HepG2 (cell line): ENCODE results near the gene MTRFR. TPM values are rescaled to one million over a fixed set of nuclear protein-coding genes. Genes with fewer than 3 reads are reported as not detected.
A peak's percentile ranks its signal among the peaks of the same experiment; 100 is the strongest.

Experiments
- ATAC-seq: fragments of 200-7000 bp; cut with Tn5 transposase; 3 replicates; pipeline ENCODE4 v1.9.1; 2020; ENCODE audit warnings: mild to moderate bottlenecking, moderate library complexity
- BruUV-seq: library from RNA; stranded (reverse); fragments of 400-500 nt; replicated peaks from 2 replicates; lab custom pipeline; 2021; lab: Mats Ljungman, UMichigan
- CTCF ChIA-PET: fragments of 300-600 bp; formaldehyde crosslinking; extraction: SDS; loops from one replicate; lab custom pipeline; 2021; ENCODE audit warnings: low total read pairs, inconsistent platforms, low intra/inter-chr PET ratio; lab: Yijun Ruan, JAX
- POLR2A ChIA-PET: fragments of 350-600 bp; sonication (Branson Sonifier 250); formaldehyde crosslinking; loops from one replicate; lab custom pipeline; 2020; ENCODE audit warnings: antibody characterized with exemption, inconsistent platforms; lab: Yijun Ruan, JAX
- DNase-seq: peaks from one replicate; pipeline ENCODE4 v3.0.0-alpha.2; 2015; ENCODE audit warnings: low spot score
- FAIRE-seq: peaks from 3 replicates; lab custom pipeline; 2011; peaks lifted over from hg19 to GRCh38; lab: Jason Lieb, UNC
- H2AFZ ChIP-seq: one replicate; pipeline ENCODE4 v1.6.1; 2011; ENCODE audit warnings: low read length, inconsistent platforms
- H3K27ac ChIP-seq: fragments of 300-600 bp; 3 replicates; pipeline ENCODE4 v1.8.0; 2011; ENCODE audit warnings: mixed run types, mild to moderate bottlenecking, mixed read lengths, low read length, inconsistent platforms; ENCODE audit not compliant: insufficient read depth; ENCODE audit errors: extremely low read length
- H3K27me3 ChIP-seq, 2 experiments: fragments of 200-600 bp in 1 of 2; 2 replicates in 1 of 2; 3 replicates in 1 of 2; pipeline versions ENCODE4 v1.6.0 to v1.8.0; 2011; ENCODE audit warnings: low read length in 2 of 2, mild to moderate bottlenecking in 2 of 2, moderate library complexity in 2 of 2, inconsistent platforms in 1 of 2; ENCODE audit not compliant: insufficient read depth in 2 of 2, control insufficient read depth in 1 of 2
- H3K36me3 ChIP-seq, 2 experiments: fragments of 200-600 bp in 1 of 2; replicated peaks in 1 of 2; 2 replicates in 1 of 2; 3 replicates in 1 of 2; pipeline versions ENCODE4 v1.5.1 to v1.8.0; 2011; ENCODE audit warnings: low read length in 2 of 2, inconsistent platforms in 1 of 2; ENCODE audit not compliant: insufficient read depth in 2 of 2, control insufficient read depth in 1 of 2
- H3K4me1 ChIP-seq: 2 replicates; pipeline ENCODE4 v1.5.1; 2012; ENCODE audit warnings: low read length, inconsistent platforms; ENCODE audit not compliant: insufficient read depth
- H3K4me2 ChIP-seq: 2 replicates; pipeline ENCODE4 v1.6.0; 2011; ENCODE audit warnings: low read depth, low read length, inconsistent platforms
- H3K4me3 ChIP-seq, 3 experiments: fragments of 200-600 bp in 1 of 3; sonication (generic), shearing (Covaris generic) in 1 of 3; replicated peaks in 1 of 3; 2 replicates each; pipeline ENCODE4 v1.5.1; 2011 to 2016; ENCODE audit warnings: low read length in 3 of 3, inconsistent platforms in 2 of 3, low read depth in 2 of 3, mild to moderate bottlenecking in 2 of 3, control low read depth in 1 of 3, mixed read lengths in 1 of 3; ENCODE audit not compliant: insufficient read depth in 1 of 3
- H3K79me2 ChIP-seq: one replicate; pipeline ENCODE4 v1.6.1; 2011; ENCODE audit warnings: low read length, inconsistent platforms; ENCODE audit not compliant: insufficient read depth
- H3K9ac ChIP-seq: 2 replicates; pipeline ENCODE4 v1.6.0; 2011; ENCODE audit warnings: mild to moderate bottlenecking, low read depth, low read length, inconsistent platforms; ENCODE audit not compliant: insufficient read depth
- H3K9me3 ChIP-seq: 2 replicates; pipeline ENCODE4 v1.5.1; 2012; ENCODE audit warnings: mild to moderate bottlenecking, low read length
- H4K20me1 ChIP-seq: 2 replicates; pipeline ENCODE4 v1.6.0; 2011; ENCODE audit warnings: inconsistent platforms, mild to moderate bottlenecking, low read length, moderate library complexity; ENCODE audit not compliant: insufficient read depth
- ARHGAP35 ChIP-seq: sonication (generic); formaldehyde crosslinking; IDR thresholded peaks from 2 replicates; pipeline ENCODE4 v1.9.0; 2022; ENCODE audit warnings: mild to moderate bottlenecking, inconsistent platforms, moderate library complexity, missing genetic modification reagents, borderline replicate concordance
- ETV5 ChIP-seq: IDR thresholded peaks from 2 replicates; pipeline ENCODE4 v1.6.1; 2018; ENCODE audit warnings: missing biosample characterization, missing genetic modification reagents, inconsistent platforms, borderline replicate concordance
- JUNB ChIP-seq: sonication (generic); formaldehyde crosslinking; IDR thresholded peaks from 2 replicates; pipeline ENCODE4 v1.8.0; 2022; ENCODE audit warnings: missing genetic modification reagents, mild to moderate bottlenecking, borderline replicate concordance
- MEIS2 ChIP-seq: sonication (generic); formaldehyde crosslinking; IDR thresholded peaks from 2 replicates; pipeline ENCODE4 v1.9.0; 2021; ENCODE audit warnings: mild to moderate bottlenecking, missing genetic modification reagents
- POLR2A ChIP-seq, 2 experiments: IDR thresholded peaks; 2 replicates each; pipeline ENCODE4 v1.6.1; 2011; ENCODE audit warnings: low read depth in 2 of 2, low read length in 2 of 2, mild to moderate bottlenecking in 1 of 2, moderate library complexity in 1 of 2; ENCODE audit not compliant: insufficient read depth in 1 of 2
- RFX1 ChIP-seq: fragments of 450-650 bp; IDR thresholded peaks from 2 replicates; pipeline ENCODE4 v1.6.1; 2017
- SYNCRIP ChIP-seq: fragments of 200-400 bp; formaldehyde crosslinking; IDR thresholded peaks from 2 replicates; pipeline ENCODE4 v1.6.1; 2018; ENCODE audit warnings: mild to moderate bottlenecking, low read depth, low read length; ENCODE audit not compliant: insufficient read depth
- ZFP36 ChIP-seq: fragments of 150-350 bp; IDR thresholded peaks from 2 replicates; pipeline ENCODE4 v1.6.1; 2018; ENCODE audit warnings: borderline replicate concordance, low read length, low read depth; ENCODE audit not compliant: partially characterized antibody
- ZNF30 ChIP-seq: sonication (generic); formaldehyde crosslinking; IDR thresholded peaks from 2 replicates; pipeline ENCODE4 v1.5.0; 2020; ENCODE audit warnings: mild to moderate bottlenecking, missing genetic modification reagents
- ZNF546 ChIP-seq: sonication (generic); formaldehyde crosslinking; conservative IDR thresholded peaks from 2 replicates; pipeline ENCODE4 v1.8.1; 2023; ENCODE audit warnings: mild to moderate bottlenecking, missing genetic modification reagents
- ZSCAN22 ChIP-seq: sonication (generic); formaldehyde crosslinking; IDR thresholded peaks from 2 replicates; pipeline ENCODE4 v1.4.0; 2020; ENCODE audit warnings: mild to moderate bottlenecking, missing genetic modification reagents
- WGBS: methylation state at CpG from one replicate; pipeline ENCODE4 v1.1.6; 2017; ENCODE audit warnings: low lambda C conversion rate; 5-methylcytosine and 5-hydroxymethylcytosine counted together
- in situ Hi-C: cut with HindIII; loops from 2 replicates; pipeline ENCODE4 v1.10.0; 2017; ENCODE audit warnings: low pct_unique_long_range_greater_than_20kb; ENCODE audit not compliant: extremely low pct_ligation_motif_present
- intact Hi-C: fragments of 100-400 bp; cut with micrococcal nuclease; formaldehyde crosslinking; loops from one replicate; pipeline ENCODE4 v1.10.0; 2022; ENCODE audit not compliant: unreplicated experiment
- polyA plus RNA-seq, 8 experiments: library from polyadenylated mRNA; depleted of rRNA in 3 of 8; stranded (reverse) in 7 of 8; unstranded in 1 of 8; fragments of >200 nt; fragmentation: Illumina TruSeq in 4 of 8; extraction: Trizol in 4 of 8; gene quantifications; 2 replicates each; pipeline versions ENCODE4 v1.2.1 to v1.2.3, GENCODE V29; 2011 to 2016; ENCODE audit warnings: low read depth in 4 of 8, missing spikeins in 1 of 8, mixed read lengths in 1 of 8; ENCODE audit not compliant: insufficient read depth in 1 of 8
- total RNA-seq, 5 experiments: library from RNA; depleted of rRNA; stranded (reverse); fragments of >200 nt; fragmentation: Illumina TruSeq; extraction: Trizol; gene quantifications; 2 replicates each; pipeline ENCODE4 v1.2.3, GENCODE V29; 2016; ENCODE audit warnings: low read depth in 1 of 5
- TF ChIP-seq, protein P1 (sequence below): sonication (generic); formaldehyde crosslinking; IDR thresholded peaks from 2 replicates; pipeline ENCODE4 v1.8.0; 2022; ENCODE audit warnings: low read depth, missing genetic modification reagents
- TF ChIP-seq, protein P2 (sequence below): sonication (generic); formaldehyde crosslinking; IDR thresholded peaks from 2 replicates; pipeline ENCODE4 v1.4.0; 2020; ENCODE audit warnings: mild to moderate bottlenecking, missing genetic modification reagents

Gene MTRFR
- total and polyA plus RNA-seq, 2 of the 13 experiments (the other 11 are each of a cell fraction or from before 2014, with no cell fraction given): 7.1 to 9.9 TPM

DNA sequence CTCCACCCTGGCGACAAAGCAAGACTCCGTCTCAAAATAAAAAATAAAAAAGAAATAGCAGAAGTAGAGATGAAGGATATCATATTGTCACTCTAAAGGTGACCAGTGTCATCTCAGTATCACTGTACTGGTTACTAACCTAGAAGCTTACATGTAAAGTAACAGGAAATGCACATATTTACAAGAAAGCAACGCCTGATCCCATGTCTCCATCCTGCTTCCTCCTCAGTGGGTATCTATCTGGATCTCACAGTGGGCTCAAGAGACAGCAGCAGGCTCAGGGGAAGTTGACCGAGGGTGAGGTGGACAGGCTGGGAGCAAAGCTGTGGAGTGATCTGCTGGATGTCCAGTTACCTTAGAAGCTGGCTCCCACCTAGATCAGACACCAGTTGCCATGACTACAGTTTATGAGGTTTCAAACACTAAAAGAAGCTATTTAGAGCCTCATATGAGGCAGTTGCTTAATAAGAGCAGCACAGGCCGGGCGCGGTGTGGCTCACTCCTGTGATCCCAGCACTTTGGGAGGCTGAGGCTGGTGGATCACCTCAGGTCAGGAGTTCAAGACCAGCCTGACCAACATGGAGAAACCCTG is 10.5 kb downstream of the MTRFR start:
- Histone ChIP-seq H3K9me3 (no peaks in the 10 kb centered on the region), H4K20me1 (0 out of 2 replicates have a peak, but pooled peaks cover 3% of the 10 kb centered on the region), H3K27me3 (no peaks in the 10 kb centered on the region), H3K79me2 (peaks cover 29% of the 10 kb centered on the region), H3K36me3 (peaks cover 1 to 26% of the 10 kb centered on the region in 2 experiments), H3K9ac (no peak overlapping the region), H3K4me1 (no peaks in the 10 kb centered on the region; the same call in 1 of the 2 replicates), H3K4me2 (no peak overlapping the region), H3K4me3 (no peak overlapping the region), H2AFZ (no peak overlapping the region), H3K27ac (no peak overlapping the region)
- BruUV-seq: no TSS peak
- POLR2A ChIA-PET: interaction anchor here (5.6 kb wide), 1 partner anchor 11 kb away, joined by 41 read pairs; the partner anchor contains the start of genes MPHOSPH9 and MTRFR
- ATAC-seq: peak; percentile 38; the same call in 1 of the 3 replicates
- in situ Hi-C loops: loop anchor here (25.0 kb wide), 1 partner anchor 381 kb away; no protein-coding TSS in a partner anchor
- WGBS: 85% methylated on average over 7 of the region's 7 CpGs
- FAIRE-seq: no peak
- intact Hi-C loops: no loop called here
- TF ChIP-seq RFX1 (peak; percentile 44; the same call in 1 of the 2 replicates), ARHGAP35 (CRISPR knock-in tag) (no peak), POLR2A (IDR thresholded peaks at IDR 0.05; ENCODE audit: insufficient read depth in 1 of 2, low read depth in 2 of 2, low read length in 2 of 2) (0 out of 4 replicates have a peak, but pooled peaks of 1 of the 2 experiments have one; percentile 28), ZFP36 (no peak), ZSCAN22 (CRISPR knock-in tag) (no peak), SYNCRIP (no peak), MEIS2 (CRISPR knock-in tag) (no peak), ZNF30 (CRISPR knock-in tag) (no peak), ZNF546 (no peak), ETV5 (CRISPR knock-in tag) (no peak), JUNB (no peak)
- TF ChIP-seq, protein P1, sequence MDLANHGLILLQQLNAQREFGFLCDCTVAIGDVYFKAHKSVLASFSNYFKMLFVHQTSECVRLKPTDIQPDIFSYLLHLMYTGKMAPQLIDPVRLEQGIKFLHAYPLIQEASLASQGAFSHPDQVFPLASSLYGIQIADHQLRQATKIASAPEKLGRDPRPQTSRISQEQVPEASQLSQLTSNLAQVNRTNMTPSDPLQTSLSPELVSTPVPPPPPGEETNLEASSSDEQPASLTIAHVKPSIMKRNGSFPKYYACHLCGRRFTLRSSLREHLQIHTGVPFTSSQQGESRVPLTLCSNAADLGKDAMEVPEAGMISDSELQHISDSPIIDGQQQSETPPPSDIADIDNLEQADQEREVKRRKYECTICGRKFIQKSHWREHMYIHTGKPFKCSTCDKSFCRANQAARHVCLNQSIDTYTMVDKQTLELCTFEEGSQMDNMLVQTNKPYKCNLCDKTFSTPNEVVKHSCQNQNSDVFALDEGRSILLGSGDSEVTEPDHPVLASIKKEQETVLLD: no peak
- TF ChIP-seq, protein P2, sequence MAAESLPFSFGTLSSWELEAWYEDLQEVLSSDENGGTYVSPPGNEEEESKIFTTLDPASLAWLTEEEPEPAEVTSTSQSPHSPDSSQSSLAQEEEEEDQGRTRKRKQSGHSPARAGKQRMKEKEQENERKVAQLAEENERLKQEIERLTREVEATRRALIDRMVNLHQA (CRISPR knock-in tag): no peak
- CTCF ChIA-PET: no interaction called here
- no peak for DNase-seq
